ENCODE measurements around the gene PXT1. TPM values are rescaled to one million over a fixed set of nuclear protein-coding genes. Genes with fewer than 3 reads are reported as not detected.
"Not testable (repeated sequence)": the region's sequence is repeated elsewhere in the genome, so short reads cannot be mapped to it uniquely, and the experiment has no call there.

Gene PXT1
- polyA plus RNA-seq, 1 experiment = not detected

DNA sequence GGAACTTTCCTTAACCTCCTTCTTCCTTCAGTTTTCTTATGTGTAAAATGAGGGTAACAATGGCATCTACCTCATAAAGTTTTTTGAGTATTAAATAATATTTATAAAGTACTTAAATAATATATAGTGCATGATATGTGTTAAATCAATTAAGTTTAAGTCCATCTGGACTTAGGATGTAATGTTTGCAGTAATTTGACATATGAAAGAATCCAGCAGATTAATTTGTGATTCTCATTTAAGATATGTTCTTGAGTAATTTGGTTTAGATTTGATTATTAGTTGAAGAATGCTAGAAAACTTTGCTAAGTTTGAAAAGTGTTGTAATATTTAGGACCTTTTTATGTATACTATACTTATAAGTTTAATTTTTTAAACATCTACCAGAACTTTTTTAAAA lies 18.3 kb upstream of the PXT1 start:
- TF ChIP-seq, protein P1, sequence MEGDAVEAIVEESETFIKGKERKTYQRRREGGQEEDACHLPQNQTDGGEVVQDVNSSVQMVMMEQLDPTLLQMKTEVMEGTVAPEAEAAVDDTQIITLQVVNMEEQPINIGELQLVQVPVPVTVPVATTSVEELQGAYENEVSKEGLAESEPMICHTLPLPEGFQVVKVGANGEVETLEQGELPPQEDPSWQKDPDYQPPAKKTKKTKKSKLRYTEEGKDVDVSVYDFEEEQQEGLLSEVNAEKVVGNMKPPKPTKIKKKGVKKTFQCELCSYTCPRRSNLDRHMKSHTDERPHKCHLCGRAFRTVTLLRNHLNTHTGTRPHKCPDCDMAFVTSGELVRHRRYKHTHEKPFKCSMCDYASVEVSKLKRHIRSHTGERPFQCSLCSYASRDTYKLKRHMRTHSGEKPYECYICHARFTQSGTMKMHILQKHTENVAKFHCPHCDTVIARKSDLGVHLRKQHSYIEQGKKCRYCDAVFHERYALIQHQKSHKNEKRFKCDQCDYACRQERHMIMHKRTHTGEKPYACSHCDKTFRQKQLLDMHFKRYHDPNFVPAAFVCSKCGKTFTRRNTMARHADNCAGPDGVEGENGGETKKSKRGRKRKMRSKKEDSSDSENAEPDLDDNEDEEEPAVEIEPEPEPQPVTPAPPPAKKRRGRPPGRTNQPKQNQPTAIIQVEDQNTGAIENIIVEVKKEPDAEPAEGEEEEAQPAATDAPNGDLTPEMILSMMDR (IDR thresholded peaks at IDR 0.05; ENCODE audit: insufficient read depth, low read depth, low read length) = no peak
- Histone ChIP-seq H3K36me3 (ENCODE audit: control insufficient read depth, insufficient read depth, low read length) (peaks cover 2% of the 10 kb centered on the region; the same call in 1 of the 2 replicates), H3K27me3 (ENCODE audit: control insufficient read depth, insufficient read depth, low read length) (no peaks in the 10 kb centered on the region), H3K4me3 (ENCODE audit: low read depth, low read length) (no peak overlapping the region)
- POLR2A ChIA-PET = no interaction called here
- CTCF ChIA-PET = no interaction called here
- no peak for DNase-seq (ENCODE audit: low read depth)

DNA sequence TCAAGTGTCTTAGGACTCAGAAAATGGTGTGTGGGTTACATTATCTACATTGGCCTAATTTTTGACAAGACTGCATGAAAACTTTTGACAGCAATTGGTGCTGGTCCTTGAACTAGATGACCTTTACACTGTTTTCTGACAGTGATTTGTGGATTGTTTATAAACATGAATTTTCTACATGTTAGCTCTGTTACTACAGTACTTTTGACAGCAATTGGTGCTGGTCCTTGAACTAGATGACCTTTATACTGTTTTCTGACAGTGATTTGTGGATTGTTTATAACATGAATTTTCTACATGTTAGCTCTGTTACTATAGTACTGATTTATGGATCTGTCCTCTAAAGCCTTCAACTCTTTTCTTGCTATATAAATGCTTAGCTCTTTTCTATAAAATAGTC lies 16.8 kb upstream of the PXT1 start:
- TF ChIP-seq, protein P1 (IDR thresholded peaks at IDR 0.05; ENCODE audit: insufficient read depth, low read depth, low read length) = no peak
- Histone ChIP-seq H3K4me3 (ENCODE audit: low read depth, low read length) (no peak overlapping the region), H3K36me3 (ENCODE audit: control insufficient read depth, insufficient read depth, low read length) (peaks cover 2% of the 10 kb centered on the region; the same call in 1 of the 2 replicates), H3K27me3 (ENCODE audit: control insufficient read depth, insufficient read depth, low read length) (no peaks in the 10 kb centered on the region)
- ChIA-PET CTCF (interaction anchor here (1.8 kb wide), 1 partner anchor 12 kb away, joined by 4 read pairs; no protein-coding TSS in a partner anchor), POLR2A (no interaction called here)
- DNase-seq (ENCODE audit: low read depth) = no peak

DNA sequence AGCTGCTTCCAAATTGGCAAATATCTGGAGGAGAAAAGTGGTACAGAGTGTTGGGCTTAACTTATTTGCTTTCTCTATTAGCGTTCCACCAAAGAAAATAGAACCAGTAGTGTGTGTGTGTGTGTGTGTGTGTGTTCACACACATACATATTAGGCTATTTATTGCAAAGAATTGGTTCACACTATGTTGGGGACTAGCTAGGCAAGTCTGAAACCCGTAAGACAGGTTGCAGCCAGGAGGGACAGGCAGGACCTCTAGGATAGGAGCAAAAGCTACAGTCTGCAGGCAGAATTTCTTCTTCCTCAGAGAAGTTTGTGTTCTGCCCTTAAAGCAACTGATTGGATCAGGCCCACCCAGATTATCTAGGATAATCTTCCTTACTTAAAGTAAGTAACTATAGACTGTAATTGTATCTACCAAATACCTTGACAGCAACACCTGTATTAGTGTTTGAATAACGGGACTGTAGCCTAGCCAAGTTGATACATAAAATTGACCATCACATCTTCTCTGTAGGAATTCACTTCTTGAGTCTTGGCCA lies 12.9 kb upstream of the PXT1 start:
- DNase-seq (ENCODE audit: low read depth) = no peak
- no peak overlapping the region for H3K4me3 ChIP-seq (ENCODE audit: low read depth, low read length)
- H3K36me3 ChIP-seq (ENCODE audit: control insufficient read depth, insufficient read depth, low read length) = peaks cover 2% of the 10 kb centered on the region; the same call in 1 of the 2 replicates
- H3K27me3 ChIP-seq (ENCODE audit: control insufficient read depth, insufficient read depth, low read length) = no peaks in the 10 kb centered on the region
- POLR2A ChIA-PET = no interaction called here
- TF ChIP-seq, protein P1 (IDR thresholded peaks at IDR 0.05; ENCODE audit: insufficient read depth, low read depth, low read length) = no peak
- CTCF ChIA-PET = interaction anchor here (0.6 kb wide), 1 partner anchor 49 kb away, joined by 3 read pairs; no protein-coding TSS in a partner anchor

DNA sequence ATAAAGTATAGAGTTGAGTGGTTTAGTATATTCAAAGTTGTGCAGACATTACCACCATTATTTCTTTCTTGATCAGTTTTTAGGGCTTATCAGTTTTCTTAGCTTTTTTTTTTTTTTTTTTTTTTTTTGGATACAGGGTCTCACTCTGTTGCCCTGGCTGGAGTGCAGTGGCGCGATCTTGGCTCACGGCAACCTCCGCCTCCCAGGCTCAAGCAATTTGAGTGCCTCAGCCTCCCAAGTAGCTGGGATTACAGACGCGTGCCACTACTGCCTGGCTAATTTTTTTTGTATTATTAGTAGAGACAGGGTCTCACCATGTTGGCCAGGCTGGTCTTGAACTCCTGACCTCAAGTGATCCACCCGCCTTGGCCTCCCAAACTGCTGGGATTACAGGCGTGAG lies 10.2 kb upstream of the PXT1 start:
- CTCF ChIA-PET = interaction anchor here (0.7 to 1.1 kb wide), 2 partner anchors 9 to 112 kb away, joined by 3 read pairs; no protein-coding TSS in a partner anchor
- H3K4me3 ChIP-seq (ENCODE audit: low read depth, low read length); H3K27me3 ChIP-seq (ENCODE audit: control insufficient read depth, insufficient read depth, low read length); POLR2A ChIA-PET; DNase-seq (ENCODE audit: low read depth); H3K36me3 ChIP-seq (ENCODE audit: control insufficient read depth, insufficient read depth, low read length): not testable (repeated sequence)

DNA sequence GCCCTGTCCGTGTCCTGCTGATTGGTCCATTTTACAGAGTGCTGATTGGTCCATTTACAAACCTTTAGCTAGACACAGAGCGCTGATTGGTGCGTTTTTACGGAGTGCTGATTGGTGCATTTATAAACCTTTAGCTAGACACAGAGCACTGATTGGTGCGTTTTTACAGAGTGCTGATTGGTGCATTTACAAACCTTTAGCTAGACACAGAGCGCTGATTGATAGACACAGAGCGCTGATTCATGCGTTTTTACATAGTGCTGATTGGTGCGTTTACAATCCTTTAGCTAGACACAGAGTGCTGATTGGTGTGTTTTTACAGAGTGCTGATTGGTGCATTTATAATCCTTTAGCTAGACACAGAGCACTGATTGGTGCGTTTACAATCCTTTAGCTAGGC lies 6.5 kb upstream of the PXT1 start:
- H3K36me3 ChIP-seq (ENCODE audit: control insufficient read depth, insufficient read depth, low read length); CTCF ChIA-PET; H3K4me3 ChIP-seq (ENCODE audit: low read depth, low read length); H3K27me3 ChIP-seq (ENCODE audit: control insufficient read depth, insufficient read depth, low read length); DNase-seq (ENCODE audit: low read depth); POLR2A ChIA-PET: not testable (repeated sequence)

DNA sequence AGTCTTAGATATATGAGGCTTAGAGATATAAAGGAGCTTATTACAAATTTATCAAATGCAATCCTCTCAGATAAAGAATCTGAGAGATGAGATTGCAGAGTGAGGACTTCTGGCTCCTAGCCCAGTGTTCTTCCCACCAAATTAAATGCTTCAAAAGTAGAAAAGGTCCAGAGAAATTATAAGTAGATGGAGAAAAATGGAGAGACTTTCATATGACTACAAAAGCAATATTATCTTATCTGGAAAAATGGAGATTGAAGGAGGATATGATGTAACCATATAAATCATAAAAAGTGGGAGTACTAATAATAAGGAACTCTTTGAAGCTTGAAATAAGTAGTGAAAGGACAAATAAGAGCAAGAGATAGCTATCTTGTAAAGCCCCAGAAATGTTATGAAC lies 3.0 kb upstream of the PXT1 start:
- POLR2A ChIA-PET = interaction anchor here (0.7 kb wide), 2 partner anchors 152 to 591 kb away, joined by 4 to 11 read pairs; no protein-coding TSS in a partner anchor
- Histone ChIP-seq H3K36me3 (ENCODE audit: control insufficient read depth, insufficient read depth, low read length) (no peaks in the 10 kb centered on the region), H3K27me3 (ENCODE audit: control insufficient read depth, insufficient read depth, low read length) (no peaks in the 10 kb centered on the region), H3K4me3 (ENCODE audit: low read depth, low read length) (no peak overlapping the region)
- CTCF ChIA-PET = interaction anchor here (1.0 to 1.5 kb wide), 3 partner anchors 16 to 134 kb away, joined by 3 to 4 read pairs (median 4); no protein-coding TSS in a partner anchor
- TF ChIP-seq, protein P1 (IDR thresholded peaks at IDR 0.05; ENCODE audit: insufficient read depth, low read depth, low read length) = no peak
- DNase-seq (ENCODE audit: low read depth) = no peak
